TTC549 (cell line): Measurements from ENCODE around the gene RGL1.

Experiments
- FAIRE-seq: peaks from 2 replicates; lab custom pipeline; 2012; peaks lifted over from hg19 to GRCh38; lab: Jason Lieb, UNC

The RGL1 gene

DNA sequence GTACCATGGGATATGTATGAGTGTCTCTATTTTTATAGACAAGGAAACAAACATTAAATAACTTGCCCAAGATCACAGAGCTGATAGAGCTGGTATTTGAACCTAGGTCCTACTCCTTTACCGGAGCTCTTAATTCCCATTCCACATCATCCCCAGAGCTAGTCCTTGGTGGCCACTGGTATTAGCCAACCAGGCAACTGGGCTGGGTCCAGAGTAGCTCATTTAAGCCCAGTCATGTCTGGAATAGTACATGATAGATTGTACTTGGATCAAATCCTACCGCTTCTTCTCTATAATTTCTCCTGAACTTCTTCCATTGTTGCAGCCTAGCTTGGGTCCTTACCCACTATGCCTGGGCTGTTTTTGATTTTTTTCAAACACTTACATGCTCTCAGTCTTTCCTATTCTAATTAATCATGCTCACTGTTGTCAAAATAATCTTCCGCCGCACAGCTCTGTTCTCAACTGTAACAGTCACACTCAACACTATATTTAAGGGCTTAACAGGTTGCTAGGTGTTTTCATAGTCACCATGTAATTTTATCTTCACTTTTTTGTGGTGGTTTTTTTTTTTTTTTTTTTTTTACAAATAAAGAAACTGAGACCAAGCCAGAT, 152.4 kb downstream of the RGL1 start:
- FAIRE-seq, result no peak

GRCh38 chr1:183958958-183959357, 154.0 kb downstream of the RGL1 start:
- no peak for FAIRE-seq

DNA sequence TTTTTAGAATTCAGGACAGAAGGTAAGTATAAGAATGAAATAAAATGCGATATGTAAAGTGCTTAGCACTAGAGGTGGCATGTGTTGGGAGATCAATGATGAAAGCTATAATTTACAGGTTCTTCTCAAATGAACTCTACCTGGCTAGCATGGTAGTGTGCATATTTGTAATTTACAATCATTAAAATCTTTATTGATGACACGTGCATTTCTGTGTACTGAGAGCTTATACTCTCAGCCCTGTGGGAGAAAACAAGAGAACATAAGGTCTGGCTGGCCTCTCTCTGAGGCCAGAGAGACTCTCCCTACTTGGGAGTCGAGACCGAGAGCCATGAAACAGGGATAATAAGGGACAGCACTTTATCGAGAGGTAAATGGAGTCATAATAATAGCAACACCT, 156.2 kb downstream of the RGL1 start:
- no peak for FAIRE-seq

GRCh38 chr1:183962903-183963302, 158.0 kb downstream of the RGL1 start:
- no peak for FAIRE-seq

- FAIRE-seq, result no peak
Observed at GRCh38 chr1:183965726-183966125, 160.8 kb downstream of the RGL1 start.

- no peak for FAIRE-seq
Observed at GRCh38 chr1:183966487-183966886, 161.6 kb downstream of the RGL1 start.

DNA sequence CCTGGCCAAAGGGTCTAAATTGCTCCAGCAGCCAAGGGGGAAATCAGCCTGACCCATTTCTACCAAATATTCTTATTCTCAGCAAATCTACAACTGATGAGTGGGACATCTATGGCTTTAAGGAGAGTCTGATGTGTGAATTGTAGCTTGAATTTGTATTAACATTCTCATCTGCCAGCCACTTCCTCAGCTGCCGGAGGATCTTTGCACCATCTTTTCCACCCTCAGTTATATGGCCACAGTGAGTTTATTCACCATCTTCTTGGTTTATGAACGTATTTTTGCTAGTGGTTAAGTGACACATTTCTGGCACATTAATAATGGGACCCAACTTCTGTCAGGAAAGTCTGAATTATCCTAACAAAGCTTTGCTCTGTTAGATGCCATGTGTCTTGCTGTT, 163.0 kb downstream of the RGL1 start:
- FAIRE-seq, result no peak

DNA sequence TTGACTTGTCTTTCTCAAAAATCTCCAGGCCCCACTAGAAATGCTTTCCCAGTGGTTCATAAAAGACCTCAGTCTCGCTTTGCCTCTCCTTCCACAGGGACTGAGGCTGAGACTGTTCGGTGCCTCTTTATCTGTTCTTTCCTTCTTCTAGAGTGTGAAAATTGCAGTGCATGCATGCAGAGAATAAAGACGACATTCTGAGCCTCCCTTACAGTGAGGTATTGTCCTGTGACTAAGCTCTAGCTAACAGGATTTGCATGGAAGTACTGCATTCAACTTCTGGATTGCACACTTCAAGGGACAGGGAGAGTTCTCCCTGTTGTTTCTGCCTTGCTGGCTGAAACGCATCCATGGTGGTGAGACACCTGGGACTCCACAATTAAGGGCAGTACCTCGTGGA, 163.5 kb downstream of the RGL1 start:
- no peak for FAIRE-seq

DNA sequence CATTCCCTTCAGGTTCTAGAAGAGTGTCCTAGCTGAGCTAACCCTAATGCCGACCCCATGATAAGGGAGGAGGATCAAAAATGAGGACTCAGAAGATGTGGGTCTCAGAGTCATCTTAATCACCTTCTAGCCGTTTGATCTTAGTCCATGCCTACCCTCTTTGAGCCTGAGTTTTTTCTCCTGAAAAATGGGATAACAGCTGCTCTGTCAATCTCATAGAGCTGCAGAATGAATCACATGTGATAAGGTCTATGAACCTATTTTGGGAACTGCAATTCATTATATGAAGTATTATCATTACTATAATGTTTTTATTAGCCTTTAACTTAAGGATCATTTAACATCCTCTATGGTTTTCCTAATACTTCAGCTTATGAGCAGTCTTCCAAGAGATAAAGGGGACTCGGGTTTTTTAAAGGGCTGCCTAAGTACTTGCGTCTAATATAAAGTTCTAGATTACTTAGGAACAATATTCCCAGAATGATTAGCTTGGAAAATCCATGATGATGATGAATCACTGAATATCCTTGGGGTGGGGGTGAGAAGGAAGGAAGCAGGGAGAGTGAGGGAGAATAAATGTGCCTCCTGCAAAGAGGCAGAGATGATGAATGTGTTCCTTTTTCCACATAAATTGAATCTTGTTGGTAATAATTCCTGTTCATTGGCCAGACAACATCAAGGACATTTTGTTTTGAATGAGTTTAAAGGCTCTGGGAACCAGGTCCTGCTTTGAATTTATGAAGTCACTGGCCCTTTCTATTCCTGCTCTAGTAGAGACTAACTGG, 165.8 kb downstream of the RGL1 start:
- no peak for FAIRE-seq

DNA sequence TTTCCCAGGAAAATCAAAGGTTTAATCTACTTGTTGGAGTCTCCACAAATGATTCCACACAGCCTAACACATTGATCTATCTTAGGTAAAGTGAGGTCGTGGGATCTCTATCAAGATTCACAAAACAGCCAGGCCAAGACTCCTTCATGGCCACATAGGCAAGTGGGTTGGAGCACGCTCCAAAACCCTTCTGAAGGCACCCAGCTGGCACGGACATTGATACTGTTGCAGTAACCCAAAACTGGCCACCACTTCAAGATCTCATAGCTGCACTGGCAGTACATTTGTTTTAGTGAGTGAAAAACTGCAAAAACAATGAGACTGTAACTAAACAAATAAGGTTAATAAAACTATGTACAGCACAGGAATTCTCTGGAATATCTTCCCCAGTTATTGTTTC, 170.7 kb downstream of the RGL1 start:
- no peak for FAIRE-seq

DNA sequence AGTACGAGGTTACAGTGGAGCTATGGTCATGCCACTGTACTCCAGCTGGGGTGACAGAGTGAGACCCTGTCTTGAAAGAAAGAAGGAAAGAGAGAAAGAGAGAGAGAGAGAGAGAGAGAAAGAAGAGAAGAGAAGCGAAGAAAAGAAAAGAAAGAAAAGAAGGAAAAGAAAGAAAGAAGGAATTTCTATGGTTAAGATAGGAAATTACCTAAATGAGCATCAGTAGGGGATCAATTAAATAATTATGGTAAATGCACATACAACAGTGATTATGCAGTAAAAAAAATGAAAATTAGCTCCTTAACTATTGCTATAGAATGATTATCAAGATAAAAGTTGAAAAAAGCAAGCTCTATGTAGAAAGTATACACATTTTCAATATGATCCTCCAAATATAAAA, 172.8 kb downstream of the RGL1 start:
- FAIRE-seq, result peak; percentile 76
